ENCODE measurements around the gene TMEM242. TPM values are rescaled to one million over a fixed set of nuclear protein-coding genes. Genes with fewer than 3 reads are reported as not detected.
"Not testable (repeated sequence)": the region's sequence is repeated elsewhere in the genome, so short reads cannot be mapped to it uniquely, and the experiment has no call there.

TMEM242 gene
- total and polyA plus RNA-seq, 10 of the 15 experiments (the other 5 are each of a cell fraction or from before 2014, with no cell fraction given) = 2.8 to 9.8 (median 5.5) TPM

DNA sequence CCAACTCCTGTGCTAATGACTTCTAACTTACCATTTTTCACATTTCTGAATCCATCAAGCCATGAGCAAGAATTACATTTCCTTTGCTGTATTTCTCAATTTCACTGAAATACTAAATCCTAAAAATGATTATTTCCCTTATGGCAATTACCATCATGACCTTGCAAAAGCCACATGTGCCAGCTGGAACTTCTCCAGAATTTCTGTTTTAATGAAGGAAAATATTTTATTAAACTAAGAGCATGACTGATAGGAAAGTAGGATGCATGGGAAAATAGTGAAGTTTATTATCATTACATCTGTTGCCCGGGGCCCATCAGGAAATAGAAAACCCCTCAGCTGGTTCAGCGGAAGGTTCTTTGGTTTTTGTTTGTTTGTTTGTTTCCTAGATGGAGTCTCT, 14.4 kb upstream of the TMEM242 start (continued):
- TF ChIP-seq, protein P1, sequence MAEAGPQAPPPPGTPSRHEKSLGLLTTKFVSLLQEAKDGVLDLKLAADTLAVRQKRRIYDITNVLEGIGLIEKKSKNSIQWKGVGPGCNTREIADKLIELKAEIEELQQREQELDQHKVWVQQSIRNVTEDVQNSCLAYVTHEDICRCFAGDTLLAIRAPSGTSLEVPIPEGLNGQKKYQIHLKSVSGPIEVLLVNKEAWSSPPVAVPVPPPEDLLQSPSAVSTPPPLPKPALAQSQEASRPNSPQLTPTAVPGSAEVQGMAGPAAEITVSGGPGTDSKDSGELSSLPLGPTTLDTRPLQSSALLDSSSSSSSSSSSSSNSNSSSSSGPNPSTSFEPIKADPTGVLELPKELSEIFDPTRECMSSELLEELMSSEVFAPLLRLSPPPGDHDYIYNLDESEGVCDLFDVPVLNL (IDR thresholded peaks at IDR 0.05; ENCODE audit: low read depth, low read length) = no peak
- TF ChIP-seq, protein P2, sequence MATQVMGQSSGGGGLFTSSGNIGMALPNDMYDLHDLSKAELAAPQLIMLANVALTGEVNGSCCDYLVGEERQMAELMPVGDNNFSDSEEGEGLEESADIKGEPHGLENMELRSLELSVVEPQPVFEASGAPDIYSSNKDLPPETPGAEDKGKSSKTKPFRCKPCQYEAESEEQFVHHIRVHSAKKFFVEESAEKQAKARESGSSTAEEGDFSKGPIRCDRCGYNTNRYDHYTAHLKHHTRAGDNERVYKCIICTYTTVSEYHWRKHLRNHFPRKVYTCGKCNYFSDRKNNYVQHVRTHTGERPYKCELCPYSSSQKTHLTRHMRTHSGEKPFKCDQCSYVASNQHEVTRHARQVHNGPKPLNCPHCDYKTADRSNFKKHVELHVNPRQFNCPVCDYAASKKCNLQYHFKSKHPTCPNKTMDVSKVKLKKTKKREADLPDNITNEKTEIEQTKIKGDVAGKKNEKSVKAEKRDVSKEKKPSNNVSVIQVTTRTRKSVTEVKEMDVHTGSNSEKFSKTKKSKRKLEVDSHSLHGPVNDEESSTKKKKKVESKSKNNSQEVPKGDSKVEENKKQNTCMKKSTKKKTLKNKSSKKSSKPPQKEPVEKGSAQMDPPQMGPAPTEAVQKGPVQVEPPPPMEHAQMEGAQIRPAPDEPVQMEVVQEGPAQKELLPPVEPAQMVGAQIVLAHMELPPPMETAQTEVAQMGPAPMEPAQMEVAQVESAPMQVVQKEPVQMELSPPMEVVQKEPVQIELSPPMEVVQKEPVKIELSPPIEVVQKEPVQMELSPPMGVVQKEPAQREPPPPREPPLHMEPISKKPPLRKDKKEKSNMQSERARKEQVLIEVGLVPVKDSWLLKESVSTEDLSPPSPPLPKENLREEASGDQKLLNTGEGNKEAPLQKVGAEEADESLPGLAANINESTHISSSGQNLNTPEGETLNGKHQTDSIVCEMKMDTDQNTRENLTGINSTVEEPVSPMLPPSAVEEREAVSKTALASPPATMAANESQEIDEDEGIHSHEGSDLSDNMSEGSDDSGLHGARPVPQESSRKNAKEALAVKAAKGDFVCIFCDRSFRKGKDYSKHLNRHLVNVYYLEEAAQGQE (IDR thresholded peaks at IDR 0.05; ENCODE audit: low read depth, low read length) = no peak
- TF ChIP-seq PML (IDR thresholded peaks at IDR 0.05; ENCODE audit: low read length) (no peak), ZBED1 (IDR thresholded peaks at IDR 0.05; ENCODE audit: borderline replicate concordance) (no peak), NRF1 (conservative IDR thresholded peaks at IDR 0.05; ENCODE audit: low read depth, low read length) (no peak), HDGF (IDR thresholded peaks at IDR 0.05) (no peak), NR2C2 (IDR thresholded peaks at IDR 0.05; ENCODE audit: borderline replicate concordance, control insufficient read depth, insufficient read length, low read depth) (no peak)
- TF ChIP-seq, protein P3, sequence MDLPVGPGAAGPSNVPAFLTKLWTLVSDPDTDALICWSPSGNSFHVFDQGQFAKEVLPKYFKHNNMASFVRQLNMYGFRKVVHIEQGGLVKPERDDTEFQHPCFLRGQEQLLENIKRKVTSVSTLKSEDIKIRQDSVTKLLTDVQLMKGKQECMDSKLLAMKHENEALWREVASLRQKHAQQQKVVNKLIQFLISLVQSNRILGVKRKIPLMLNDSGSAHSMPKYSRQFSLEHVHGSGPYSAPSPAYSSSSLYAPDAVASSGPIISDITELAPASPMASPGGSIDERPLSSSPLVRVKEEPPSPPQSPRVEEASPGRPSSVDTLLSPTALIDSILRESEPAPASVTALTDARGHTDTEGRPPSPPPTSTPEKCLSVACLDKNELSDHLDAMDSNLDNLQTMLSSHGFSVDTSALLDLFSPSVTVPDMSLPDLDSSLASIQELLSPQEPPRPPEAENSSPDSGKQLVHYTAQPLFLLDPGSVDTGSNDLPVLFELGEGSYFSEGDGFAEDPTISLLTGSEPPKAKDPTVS (IDR thresholded peaks at IDR 0.05; ENCODE audit: low read depth, low read length) = no peak

DNA sequence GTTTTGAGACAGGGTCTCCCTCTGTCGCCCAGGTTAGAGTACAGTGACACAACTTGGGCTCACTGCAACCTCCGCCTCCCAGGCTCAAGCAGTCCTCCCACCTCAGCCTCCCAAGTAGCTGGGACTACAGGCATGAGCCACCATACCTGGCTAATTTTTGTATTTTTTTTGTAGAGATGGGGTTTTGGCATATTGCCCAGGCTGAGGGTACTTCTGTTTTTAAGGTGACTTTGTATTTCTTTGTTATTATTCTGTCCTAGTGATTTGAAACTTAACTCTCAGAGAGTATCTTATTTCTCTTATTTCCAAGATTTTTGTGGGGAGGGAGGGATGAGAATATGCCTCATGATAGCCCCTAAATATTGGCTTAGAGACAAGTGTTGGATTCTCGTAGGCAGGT, 14.0 kb upstream of the TMEM242 start:
- in situ Hi-C loops (cut with MboI); FAIRE-seq; POLR2A ChIA-PET; H3K9me3 ChIP-seq (replicated peaks; ENCODE audit: control insufficient read depth, insufficient read depth, low read length); H3K4me2 ChIP-seq (ENCODE audit: control insufficient read depth, insufficient read depth); intact Hi-C loops (cut with micrococcal nuclease; ENCODE audit: unreplicated experiment); H3K4me1 ChIP-seq (ENCODE audit: control insufficient read depth, insufficient read depth, low read length); H4K20me1 ChIP-seq (ENCODE audit: control insufficient read depth, insufficient read depth); ATAC-seq; DNase-seq (ENCODE audit: low read depth, low spot score); H3K4me3 ChIP-seq; H3K27me3 ChIP-seq (replicated peaks in 1 of 2; ENCODE audit: control insufficient read depth in 2 of 2, insufficient read depth in 2 of 2, low read length in 1 of 2); H3K27ac ChIP-seq (ENCODE audit: control insufficient read depth, insufficient read depth); BruUV-seq (replicated peaks); H3K9ac ChIP-seq (ENCODE audit: control insufficient read depth, insufficient read depth, low read length); H3K36me3 ChIP-seq (ENCODE audit: control insufficient read depth in 2 of 2, insufficient read depth in 2 of 2, low read length in 1 of 2); H2AFZ ChIP-seq (ENCODE audit: control insufficient read depth, low read depth, low read length); H3K79me2 ChIP-seq (ENCODE audit: control insufficient read depth, insufficient read depth, low read length): not testable (repeated sequence)
- ChIA-PET SMC1A (ENCODE audit: uncharacterized antibody, unreplicated experiment) (interaction anchor here (0.7 to 9.3 kb wide), 6 partner anchors 13 to 328 kb away, joined by 3 to 63 read pairs (median 4); partner anchors contain the start of gene TMEM242), CTCF (interaction anchor here (1.0 to 11.2 kb wide), 7 partner anchors 12 to 330 kb away, joined by 3 to 104 read pairs (median 18); partner anchors contain the start of gene TMEM242), RAD21 (ENCODE audit: unreplicated experiment) (interaction anchor here (1.1 to 2.8 kb wide), 5 partner anchors 13 to 535 kb away, joined by 4 to 9 read pairs (median 5); partner anchors contain the start of gene TMEM242)
- 65% methylated on average over 3 of the region's 3 CpGs for WGBS (ENCODE audit: insufficient coverage, insufficient replicate concordance, low lambda C conversion rate, missing lambda C conversion rate)
